ENCODE measurements around the gene MEOX1.
"Not testable (repeated sequence)": the region's sequence is repeated elsewhere in the genome, so short reads cannot be mapped to it uniquely, and the experiment has no call there.

Gene MEOX1

DNA sequence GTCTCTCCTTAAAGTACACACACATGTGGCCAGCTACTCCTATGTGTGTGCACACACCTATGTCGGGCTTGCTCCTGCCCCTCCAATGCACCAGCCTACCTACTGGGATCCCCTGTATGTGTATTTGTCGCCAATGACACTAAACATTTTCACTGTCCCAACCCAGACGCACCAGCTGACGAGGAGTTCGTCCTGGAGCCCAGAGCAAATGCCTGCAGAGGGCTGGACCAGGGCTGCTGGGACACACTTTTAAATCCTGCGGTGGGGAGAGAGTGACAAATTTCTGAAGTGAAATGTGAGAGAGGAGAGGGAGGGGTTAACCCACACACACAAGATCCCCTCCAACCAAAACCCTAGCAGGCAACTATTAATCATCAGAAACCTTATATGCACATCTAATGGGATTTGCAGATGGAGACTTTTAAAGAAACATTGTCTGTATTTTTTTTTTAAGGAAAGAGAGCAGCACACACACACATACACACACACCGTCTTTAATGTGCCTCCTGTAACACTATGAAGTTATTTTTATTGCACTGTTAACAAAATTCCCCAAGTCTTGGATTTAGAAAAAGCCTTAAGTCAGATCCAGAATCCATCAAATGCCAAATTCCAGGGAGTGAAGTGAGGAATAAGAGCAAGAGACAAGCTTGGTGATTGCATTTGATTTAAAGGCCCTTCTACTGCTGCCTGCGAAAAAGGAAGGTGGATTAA is at the start of gene MEOX1:
TSS of gene MEOX1 (minus strand) at position 224 of the 714 bp plus-strand sequence. CDS start 388 bp downstream, outside the sequence.
- DNase-seq: no peak

DNA sequence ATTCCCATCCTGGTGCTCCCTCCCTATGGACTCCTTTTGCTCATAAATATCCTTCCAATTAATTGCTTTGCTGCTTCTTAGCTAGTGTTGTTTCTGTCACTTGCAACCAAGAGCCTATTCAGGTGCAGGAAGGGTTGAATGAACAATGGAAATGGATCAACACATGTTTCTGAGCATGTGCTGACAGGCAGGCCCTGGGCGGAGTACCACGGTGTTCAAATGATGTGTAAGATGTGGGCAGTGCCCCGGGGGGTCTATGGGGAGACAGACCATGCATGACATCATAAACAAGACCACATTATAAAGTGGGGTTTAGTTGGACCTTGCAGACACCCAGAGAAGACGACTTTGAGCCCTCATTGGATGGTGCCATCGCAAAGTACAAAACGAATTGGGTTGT is 48.4 kb upstream of the MEOX1 start:
- no peak for DNase-seq

DNA sequence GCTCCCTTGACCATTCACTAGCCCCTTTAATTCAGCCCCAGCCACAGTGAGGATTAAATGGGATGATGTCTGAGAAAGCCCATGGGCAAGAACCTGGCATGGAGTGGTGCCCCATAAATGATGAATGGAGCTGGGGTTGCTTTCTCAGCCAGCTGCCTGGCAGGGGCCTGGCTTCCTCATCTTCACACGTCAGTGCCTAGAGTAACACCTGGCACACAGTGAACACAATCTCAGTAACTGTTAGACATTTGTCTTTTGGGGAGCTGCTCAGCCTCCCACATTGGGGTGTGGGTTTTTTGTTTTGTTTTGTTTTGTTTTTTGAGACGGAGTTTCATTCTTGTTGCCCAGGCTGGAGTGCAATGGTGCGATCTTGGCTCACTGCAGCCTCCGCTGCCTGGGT is 47.5 kb upstream of the MEOX1 start:
- DNase-seq: no peak

DNA sequence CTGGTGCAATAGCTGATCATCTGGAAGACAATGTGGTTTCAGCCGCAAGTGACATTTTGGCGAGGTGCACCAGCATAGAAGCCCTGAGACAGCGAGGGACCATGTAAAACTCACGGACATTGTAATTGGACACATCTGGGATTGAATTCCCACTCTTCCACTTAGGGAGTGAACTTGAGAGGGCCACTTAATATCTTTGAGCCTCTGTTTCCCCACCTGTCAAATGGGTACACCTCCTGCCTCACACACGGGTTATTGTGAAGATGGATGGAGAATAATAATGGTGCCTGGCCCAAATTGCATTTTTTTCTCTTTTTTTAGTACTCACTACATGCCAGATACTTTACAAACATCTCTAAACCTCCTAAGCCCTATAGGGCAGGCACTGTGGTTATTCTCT is 45.5 kb upstream of the MEOX1 start:
- no peak for DNase-seq

DNA sequence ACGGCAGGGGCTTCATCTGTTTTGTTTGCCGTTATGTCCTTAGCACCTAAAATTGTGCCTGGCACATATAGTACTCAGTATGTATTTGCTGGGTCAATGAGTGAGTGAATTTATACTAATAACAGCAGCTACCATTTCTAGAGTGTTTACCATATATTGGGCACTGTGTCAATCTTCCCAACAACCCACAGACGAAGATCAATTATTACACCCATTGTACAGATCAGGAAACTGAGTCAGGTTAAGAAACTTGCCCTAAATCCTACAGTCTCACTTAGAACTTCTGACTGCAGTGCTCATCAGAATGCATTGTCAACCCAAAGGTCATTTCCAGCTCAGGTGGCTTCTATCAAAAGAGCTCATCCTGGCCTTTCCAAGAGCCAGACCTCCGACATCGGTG is 44.5 kb upstream of the MEOX1 start:
- no peak for DNase-seq

DNA sequence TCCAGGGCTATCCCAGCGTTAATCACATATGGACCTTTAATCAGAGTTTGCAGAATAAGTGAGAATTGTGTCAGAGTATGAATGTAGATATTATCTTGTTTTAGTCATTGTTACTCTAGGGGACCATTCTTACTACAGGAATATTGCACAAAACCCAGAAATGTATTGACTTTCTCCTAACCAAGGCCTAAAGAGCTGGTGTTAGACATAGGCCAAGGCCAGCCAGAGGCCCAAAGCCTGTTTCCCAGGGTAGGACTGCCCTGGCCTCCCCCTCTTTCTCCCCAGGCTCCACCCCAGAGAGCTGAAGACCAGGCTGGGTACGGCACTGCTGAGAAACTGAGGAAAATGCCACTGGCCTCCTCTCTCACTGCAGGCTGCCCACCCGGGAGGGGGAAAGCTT is 41.9 kb upstream of the MEOX1 start:
- no peak for DNase-seq

DNA sequence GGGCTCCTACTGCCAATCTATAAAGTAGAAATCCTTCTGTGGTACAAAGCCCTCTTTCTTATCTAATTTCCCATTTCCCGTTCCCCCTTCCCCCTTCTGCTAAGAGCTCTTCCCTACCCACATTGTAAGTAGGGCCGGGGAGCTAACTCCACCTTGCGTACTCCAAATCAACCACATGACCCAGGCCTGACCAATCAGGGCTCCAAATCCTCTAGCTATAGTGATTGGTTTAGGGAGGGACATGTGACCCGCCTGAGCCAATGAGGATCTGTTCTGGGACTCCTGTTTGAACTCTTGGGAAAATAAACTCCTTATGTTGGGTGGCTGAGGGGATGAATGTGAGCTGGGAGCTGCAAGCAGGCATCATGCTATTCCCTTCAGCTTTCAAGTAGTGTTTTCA is 40.9 kb upstream of the MEOX1 start:
- DNase-seq: no peak

DNA sequence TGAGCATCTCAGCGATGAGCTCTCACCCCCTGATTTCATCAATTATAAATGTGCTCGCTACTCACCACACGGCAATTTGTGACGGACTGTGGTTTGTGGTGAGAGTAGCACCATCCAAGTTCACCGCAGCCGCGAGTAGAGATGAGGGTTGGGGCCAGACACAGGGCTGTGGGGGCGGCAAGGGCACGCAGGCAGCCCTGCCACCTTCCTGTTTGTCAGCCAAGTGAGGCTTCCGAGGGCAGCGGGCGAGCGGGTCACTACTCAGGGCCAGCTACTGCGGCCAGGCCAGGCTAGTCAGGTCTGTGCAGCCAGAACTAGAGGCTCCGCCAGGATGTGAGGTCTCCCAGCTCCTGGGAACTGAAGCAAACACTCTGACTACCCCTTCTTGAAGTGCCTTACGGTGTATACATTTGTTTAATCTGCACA is 39.6 kb upstream of the MEOX1 start:
- no peak for DNase-seq

DNA sequence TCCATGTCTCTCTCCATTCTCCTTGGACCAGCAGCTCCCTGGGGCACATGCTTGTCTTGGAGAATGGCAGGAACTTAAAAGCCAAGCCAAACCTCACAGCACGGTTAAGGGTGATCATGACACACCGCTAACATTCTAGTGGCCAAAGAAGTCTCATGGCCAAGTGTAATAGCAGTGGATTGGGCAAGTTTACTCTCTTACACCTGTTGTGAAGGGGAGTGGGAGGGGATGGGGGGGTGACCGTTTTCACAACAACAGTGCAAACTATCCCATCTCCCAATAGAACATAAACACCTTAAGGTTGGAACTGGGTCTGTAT is 37.7 kb upstream of the MEOX1 start:
- DNase-seq: no peak

DNA sequence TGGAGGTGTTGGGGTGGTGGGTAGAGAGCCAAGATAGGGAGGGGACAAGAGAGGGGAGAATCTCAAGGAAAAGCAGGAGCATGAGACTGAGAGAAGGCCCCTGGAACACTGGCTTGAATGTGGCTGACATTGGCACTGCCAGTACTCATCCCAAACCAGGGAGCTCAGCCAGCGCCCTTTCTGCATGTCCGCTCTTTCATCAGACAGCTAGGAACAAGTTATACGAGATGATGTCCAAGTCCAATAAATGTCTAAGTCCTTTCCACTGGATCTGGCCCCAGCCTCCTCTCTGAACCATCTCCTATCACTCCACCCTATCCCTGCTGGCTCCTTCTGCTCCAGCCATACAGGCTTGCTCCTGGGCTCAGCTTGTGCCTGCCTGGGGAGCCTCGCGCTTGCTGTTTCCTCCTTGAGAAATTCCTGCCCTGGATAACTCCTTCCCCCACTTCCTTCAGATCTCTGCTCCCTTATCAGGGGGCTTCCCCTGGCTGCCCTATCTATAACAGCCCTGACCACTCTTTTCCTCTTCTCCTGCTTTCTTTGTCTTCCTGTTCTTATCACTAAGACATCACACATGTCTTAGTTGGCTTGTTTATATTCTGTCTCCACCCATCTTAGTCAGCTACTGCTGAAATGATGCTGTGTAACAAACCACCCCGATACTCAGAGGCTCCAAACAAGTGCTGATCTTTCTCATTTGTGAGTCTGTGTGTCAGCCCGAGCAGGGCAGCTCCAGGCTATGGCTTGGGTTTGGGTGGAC is 37.1 kb upstream of the MEOX1 start:
- DNase-seq: no peak

DNA sequence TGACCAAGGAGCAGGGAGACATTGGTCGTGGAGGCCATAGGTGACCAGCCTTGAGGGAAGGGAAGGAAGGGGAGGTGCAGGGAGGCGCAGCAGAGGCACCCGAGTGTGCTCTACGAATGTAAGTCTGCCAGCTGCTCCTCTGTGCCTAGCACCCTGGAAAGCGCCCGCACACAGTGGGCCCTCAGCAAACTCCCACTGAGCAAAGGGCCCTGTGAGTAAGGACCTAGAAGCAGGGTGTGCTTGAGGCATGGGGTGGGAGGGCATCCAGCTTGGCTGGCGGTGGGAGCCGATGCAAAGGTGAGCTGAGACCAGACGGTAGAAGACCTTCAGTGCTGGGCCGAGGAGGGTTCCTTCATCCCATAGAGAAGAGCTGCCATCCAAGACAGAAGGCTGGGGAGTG is 36.2 kb upstream of the MEOX1 start:
- DNase-seq: no peak

DNA sequence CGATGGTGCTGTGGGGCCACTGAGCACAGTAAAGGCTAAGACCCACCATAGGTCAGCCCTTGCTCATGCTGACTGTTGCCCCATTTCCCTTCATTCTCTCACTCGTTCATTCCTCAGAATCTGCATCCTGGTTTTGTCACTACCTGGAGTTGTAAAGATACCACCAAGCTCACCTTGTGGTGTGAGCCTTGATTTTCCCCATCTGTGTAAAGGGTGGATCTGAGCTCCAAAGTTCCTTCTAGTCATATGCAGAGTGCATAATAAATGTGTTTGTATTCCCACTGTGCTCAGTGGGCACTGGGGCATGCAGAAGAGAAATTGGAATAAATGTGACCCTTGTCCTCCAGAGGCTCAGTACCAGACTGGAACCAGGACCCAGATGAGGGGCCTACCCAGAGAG is 35.2 kb upstream of the MEOX1 start:
- DNase-seq: no peak

DNA sequence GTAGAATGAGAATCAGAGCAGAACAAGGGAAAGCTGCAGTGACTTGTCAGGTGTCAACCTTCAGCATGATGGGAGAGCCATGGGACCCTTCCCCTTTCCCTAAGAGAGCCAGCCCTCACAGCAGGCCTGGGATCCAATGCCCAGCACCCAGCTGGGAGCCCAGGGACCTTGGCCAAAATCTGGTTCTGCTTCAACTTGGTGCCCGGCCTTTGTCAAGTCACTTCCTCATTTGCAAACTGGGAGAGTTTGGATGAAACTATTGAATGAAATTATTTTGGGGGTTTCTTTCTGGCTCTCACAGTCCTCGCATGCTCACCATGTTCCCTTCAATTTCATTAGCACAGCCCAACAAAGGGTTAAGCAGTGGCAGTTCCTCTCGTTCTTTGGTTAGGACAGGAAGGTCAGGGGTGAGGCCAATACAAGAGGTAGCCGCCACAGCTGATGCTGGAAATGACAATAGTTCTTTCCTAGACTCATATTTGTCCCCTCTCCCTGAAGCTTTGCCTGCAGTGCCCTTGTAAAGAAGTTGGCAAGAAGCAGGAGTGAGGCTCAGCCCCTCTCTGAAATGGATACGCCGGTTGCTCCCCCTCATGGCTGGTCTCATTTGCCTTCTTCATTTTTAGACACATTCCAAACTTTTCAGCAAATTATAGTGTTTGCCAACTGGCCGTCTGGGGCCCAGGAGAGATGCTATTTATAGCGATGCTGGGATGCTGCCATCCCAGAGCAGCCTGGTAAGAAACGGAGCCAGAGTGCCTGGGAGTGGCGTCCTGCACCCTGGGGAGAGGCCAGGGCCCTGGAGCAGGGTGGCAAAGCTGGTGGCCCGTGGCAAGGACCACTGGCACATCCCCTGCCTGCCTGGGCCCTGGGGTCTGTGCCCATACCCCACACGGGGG is 34.5 kb upstream of the MEOX1 start:
- DNase-seq: peak in 1 of 2 experiments; percentile 10

DNA sequence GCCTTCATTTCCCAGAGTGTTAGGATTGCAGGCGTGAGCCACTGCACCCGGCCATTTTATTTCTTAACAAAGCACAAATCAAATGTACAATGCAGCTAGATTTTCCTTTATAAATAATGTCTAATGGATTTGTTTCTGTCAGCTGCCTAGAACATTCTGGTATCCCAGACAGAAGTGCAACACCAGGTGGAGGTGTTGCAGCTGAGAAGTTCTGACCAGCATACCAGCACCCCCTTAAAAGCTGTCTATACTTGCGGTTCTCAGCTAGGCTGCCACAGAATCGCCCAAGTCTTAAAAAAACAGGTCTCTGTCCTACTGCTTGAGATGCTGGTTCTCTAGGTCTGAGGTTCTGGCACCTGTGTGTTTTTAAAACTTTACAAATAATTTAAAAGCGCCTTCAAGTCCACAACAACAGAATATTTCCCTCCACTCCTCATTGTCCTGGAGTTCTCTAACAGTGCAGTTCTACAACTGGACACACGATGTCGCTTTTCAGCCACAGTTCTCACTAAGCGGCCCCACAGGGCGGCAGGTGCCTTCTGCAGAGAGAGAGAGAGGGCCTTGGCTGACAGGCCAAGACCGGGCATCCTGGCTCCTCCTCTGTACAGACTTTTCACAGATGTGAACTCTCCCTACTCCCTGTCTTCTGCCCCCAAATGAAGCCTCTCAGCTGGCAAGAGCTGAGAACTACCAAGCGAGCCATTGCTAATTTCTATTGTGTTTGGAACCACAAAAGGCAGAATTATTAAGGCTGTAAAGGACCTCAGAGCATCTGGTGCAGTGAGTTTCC is 32.6 kb upstream of the MEOX1 start:
- peak; percentile 75 to 87 for DNase-seq

DNA sequence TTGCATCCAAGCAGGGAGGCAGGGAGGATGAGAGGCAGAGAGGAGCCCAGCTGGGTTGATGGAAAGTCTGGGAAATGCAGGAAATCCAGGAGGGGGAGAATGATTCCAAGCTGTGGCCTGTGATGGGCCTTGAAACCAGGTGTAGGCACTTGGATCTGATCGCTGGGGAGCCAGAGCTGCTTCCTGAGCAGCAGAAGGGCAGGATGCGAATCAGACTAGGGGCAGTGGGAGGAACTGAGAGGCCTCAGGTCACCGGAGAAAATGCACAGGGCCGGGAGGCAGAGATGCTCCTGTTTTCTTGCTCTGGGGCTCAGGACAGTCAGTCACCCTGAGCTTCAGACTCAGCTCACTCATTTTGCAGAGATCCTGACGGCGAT is 29.6 kb upstream of the MEOX1 start:
- DNase-seq: no peak

DNA sequence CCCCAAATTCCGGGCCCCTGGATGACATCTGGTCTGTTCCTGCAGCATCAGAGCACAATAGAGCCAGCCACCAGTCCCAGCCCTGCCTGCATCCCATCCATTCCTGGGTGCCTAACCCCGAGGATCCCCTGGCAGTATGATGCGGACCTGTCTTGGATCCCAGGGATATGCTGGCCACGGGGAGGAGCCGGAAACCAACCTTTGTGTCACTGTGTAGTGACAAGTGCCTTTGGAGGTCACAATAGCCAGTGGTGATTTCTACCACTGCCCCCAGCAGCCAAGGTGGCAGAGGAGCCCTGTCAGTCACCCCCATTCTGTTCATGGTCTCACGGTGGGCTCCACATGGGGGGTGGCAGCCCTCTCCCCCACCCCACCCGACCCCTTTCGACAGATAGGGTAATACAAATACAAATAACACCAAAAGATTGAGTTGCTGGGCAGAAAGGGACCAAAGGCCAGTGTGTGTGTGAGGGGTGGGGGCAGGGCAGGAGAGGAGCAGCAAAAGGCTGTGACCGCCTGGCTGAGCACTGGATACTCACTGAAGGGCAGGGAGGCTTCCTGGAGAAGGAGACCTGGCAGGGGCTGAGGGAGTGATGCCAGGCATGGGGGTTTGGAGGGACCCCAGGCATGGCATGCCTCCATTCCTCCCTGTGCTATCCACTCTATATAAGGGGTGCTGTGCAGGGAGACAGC is 29.0 kb upstream of the MEOX1 start:
- DNase-seq: no peak

DNA sequence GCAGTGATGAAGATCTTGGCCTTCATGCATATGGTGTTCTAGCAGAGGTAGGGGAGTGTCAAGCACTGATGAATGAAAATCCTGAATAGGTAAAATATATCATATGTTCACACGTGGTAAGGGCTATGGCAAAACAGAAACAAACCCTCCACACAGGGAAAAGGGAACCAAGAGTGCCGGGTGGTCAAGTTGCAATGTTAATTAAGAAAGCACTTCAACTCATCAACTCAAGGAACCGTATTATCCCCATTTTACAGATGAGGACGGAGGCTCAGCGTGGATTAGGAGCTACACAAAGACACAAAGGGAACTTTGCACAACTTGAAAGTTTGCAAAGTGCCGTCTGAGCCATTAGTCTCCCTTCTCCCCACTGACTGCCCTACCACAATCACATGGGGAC is 28.1 kb upstream of the MEOX1 start:
- no peak for DNase-seq

DNA sequence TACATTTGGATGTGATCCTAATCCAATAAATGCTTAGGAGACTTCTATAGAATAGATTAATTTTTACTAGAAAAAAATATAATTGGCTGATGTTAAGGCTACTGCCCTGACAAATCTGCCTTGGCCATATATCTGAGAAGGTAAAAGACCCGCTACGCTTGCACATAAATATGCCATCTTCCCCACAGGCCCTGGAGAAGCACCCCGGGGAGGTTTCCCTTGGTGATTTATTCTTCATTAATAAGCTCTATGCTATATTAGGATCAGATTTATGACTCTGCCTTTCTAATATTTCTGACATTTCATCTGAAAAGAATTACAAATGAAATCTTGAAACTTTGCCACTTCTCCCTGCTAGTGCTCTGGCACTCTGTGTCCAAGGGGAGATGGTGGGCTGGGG is 27.4 kb upstream of the MEOX1 start:
- no peak for DNase-seq

DNA sequence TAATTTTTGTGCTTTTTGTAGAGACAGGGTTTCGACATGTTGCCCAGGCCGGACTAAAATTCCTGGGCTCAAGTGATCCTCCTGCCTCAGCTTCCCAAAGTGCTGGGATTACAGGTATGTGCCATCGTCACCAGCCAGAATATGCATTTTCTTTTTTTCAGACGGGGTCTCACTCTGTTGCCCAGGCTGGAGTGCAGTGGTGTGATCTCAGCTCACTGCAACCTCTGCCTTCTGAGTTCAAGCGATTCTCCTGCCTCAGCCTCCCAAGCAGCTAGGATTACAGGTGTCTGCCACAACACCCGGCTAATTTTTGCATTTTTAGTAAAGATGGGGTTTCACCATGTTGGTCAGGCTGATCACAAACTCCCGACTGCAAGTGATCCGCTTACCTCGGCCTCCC is 25.2 kb upstream of the MEOX1 start:
- not testable (repeated sequence) for DNase-seq

DNA sequence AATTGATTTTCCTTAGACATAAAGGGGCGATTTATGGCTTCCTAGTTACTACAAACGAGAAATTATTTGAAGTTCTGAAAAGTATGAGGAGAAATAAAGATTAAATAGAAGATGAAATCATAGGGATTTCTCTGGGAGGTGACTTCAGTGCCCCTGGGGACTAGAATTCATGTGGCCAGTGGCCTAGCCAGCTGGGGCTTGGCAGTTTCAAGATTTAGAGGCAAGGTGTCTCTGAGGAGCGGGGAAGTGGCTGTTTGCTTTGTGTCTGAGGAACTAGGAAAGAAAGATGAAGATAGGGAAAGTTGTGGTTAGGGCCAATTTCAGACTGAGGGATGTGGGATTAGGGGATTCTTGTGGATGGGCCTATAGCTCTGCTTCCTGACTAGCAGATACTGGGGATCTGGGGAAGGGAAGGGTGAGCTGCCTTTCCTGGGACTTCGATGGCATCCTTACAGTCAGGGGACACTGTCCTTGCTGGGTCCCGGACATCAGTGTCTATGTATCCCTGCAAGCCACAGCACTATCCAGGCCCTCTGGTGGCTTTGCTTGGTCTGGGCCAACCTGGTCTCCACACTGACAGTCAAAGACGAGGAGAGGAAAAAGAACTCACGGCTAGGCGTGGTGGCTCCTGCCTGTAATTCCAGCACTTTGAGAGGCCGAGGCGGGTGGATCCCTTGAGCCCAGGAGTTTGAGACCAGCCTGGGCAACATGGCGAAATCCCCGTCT is 22.4 kb upstream of the MEOX1 start:
- DNase-seq: no peak

DNA sequence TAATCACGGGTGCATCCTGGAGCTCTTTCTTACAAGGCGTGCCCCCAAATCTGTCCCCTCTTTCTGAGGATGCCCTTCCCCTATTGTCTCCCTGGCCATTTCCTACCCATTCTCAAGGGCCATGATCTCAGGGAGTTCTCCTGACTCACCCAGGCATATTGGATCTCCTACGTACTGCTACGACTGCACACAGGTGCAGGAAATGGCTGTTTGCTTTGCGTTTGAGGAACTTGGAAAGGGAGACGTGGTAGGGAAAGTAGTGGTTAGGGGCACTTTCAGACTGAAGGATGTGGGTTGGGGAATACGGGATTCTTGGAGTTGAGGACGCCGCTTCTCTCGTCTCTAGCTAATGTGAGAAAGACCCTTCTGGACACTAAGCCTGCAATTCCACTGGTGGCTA is 18.7 kb upstream of the MEOX1 start:
- DNase-seq: peak in 1 of 2 experiments; percentile 13

DNA sequence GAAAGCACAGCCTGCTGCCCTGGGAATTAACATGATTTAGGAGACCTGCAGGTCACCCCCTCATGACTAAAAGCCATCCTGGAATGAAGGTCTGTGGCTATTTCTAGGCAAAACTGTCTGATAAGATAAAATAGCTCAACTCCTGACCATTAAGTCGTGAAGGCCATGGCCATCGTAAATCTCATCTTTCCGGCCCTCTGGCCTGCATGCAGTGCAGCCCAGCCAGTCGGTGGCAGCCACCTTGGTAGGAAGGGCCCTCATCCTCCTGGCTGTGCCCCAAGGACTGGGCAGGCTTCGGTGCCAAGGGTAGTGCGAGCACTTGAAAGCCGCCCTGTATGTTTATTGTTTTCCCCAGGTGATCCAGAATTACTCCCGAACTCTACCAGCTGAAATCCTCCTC is 18.2 kb upstream of the MEOX1 start:
- no peak for DNase-seq

Data from Kasumi-1 (cell line).